HepG2 (cell line): ENCODE results near the gene TNFRSF6B. TPM values are rescaled to one million over a fixed set of nuclear protein-coding genes. Genes with fewer than 3 reads are reported as not detected.

Experiments
- CCAR2 ChIP-seq: fragments of 200-400 bp; formaldehyde crosslinking; optimal IDR thresholded peaks from 2 replicates; pipeline ENCODE3; 2018; ENCODE audit warnings: low read depth, mild to moderate bottlenecking, low read length, moderate library complexity
- CREBL2 ChIP-seq: sonication (generic); formaldehyde crosslinking; IDR thresholded peaks from 2 replicates; pipeline ENCODE4 v1.8.1; 2023; ENCODE audit warnings: missing genetic modification reagents, mild to moderate bottlenecking, borderline replicate concordance
- HNF4G ChIP-seq, 2 experiments: sonication (generic) in 1 of 2; formaldehyde crosslinking in 1 of 2; IDR thresholded peaks; 2 replicates each; pipeline versions ENCODE4 v1.4.0 to v1.6.1; 2011 to 2020; ENCODE audit warnings: borderline replicate concordance in 2 of 2, low read depth in 2 of 2, mild to moderate bottlenecking in 2 of 2, low read length in 1 of 2, missing genetic modification reagents in 1 of 2, moderate library complexity in 1 of 2
- HOXA9 ChIP-seq: sonication (generic); formaldehyde crosslinking; IDR thresholded peaks from 2 replicates; pipeline ENCODE4 v1.8.1; 2022; ENCODE audit warnings: missing genetic modification reagents, mild to moderate bottlenecking, moderate library complexity, borderline replicate concordance
- MAZ ChIP-seq, 2 experiments: sonication (generic) in 1 of 2; formaldehyde crosslinking in 1 of 2; IDR thresholded peaks; 2 replicates each; pipeline versions ENCODE4 v1.5.0 to v1.6.1; 2012 to 2020; ENCODE audit warnings: low read depth in 2 of 2, mild to moderate bottlenecking in 2 of 2, borderline replicate concordance in 1 of 2, improper control_type of control experiment in 1 of 2, low read length in 1 of 2, missing genetic modification reagents in 1 of 2, moderate library complexity in 1 of 2
- NAIF1 ChIP-seq: sonication (generic); formaldehyde crosslinking; IDR thresholded peaks from 2 replicates; pipeline ENCODE4 v1.5.0; 2020; ENCODE audit warnings: mild to moderate bottlenecking, missing genetic modification reagents, borderline replicate concordance
- NR2F2 ChIP-seq: IDR thresholded peaks from 2 replicates; pipeline ENCODE4 v1.6.1; 2012; ENCODE audit warnings: low read depth, inconsistent platforms, borderline replicate concordance
- RAD51 ChIP-seq: fragments of 450-650 bp; IDR thresholded peaks from 2 replicates; pipeline ENCODE4 v1.6.1; 2016; ENCODE audit warnings: borderline replicate concordance
- RARA ChIP-seq: IDR thresholded peaks from 2 replicates; pipeline ENCODE4 v1.6.1; 2016; ENCODE audit warnings: missing genetic modification reagents, missing compliant biosample characterization
- RNF2 ChIP-seq: fragments of 450-650 bp; conservative IDR thresholded peaks from 2 replicates; pipeline ENCODE4 v1.6.1; 2016; ENCODE audit warnings: low read depth
- SALL2 ChIP-seq: sonication (generic); formaldehyde crosslinking; IDR thresholded peaks from 2 replicates; pipeline ENCODE4 v1.8.1; 2023; ENCODE audit warnings: mild to moderate bottlenecking, missing genetic modification reagents, inconsistent platforms
- SMYD3 ChIP-seq: sonication (generic); formaldehyde crosslinking; IDR thresholded peaks from 2 replicates; pipeline ENCODE4 v1.8.1; 2023; ENCODE audit warnings: mild to moderate bottlenecking, missing genetic modification reagents
- ZBTB7A ChIP-seq: sonication (generic); formaldehyde crosslinking; IDR thresholded peaks from 2 replicates; pipeline ENCODE4 v1.8.0; 2022; ENCODE audit warnings: mild to moderate bottlenecking, missing genetic modification reagents
- ZFYVE20 ChIP-seq: sonication (generic); formaldehyde crosslinking; IDR thresholded peaks from 2 replicates; pipeline ENCODE4 v1.8.0; 2023; ENCODE audit warnings: low read depth, mild to moderate bottlenecking, moderate library complexity, missing genetic modification reagents, borderline replicate concordance
- ZNF20 ChIP-seq: sonication (generic); formaldehyde crosslinking; IDR thresholded peaks from 2 replicates; pipeline ENCODE4 v1.4.0; 2020; ENCODE audit warnings: mild to moderate bottlenecking, moderate library complexity, missing genetic modification reagents
- ZNF232 ChIP-seq: sonication (generic); formaldehyde crosslinking; IDR thresholded peaks from 2 replicates; pipeline ENCODE4 v1.4.0; 2020; ENCODE audit warnings: missing genetic modification reagents, borderline replicate concordance
- ZNF253 ChIP-seq: sonication (generic); formaldehyde crosslinking; IDR thresholded peaks from 2 replicates; pipeline ENCODE4 v1.8.0; 2022; ENCODE audit warnings: mild to moderate bottlenecking, missing genetic modification reagents, borderline replicate concordance
- ZNF550 ChIP-seq: sonication (generic); formaldehyde crosslinking; IDR thresholded peaks from 2 replicates; pipeline ENCODE4 v1.4.0; 2020; ENCODE audit warnings: mild to moderate bottlenecking, missing genetic modification reagents, borderline replicate concordance
- ZNF720 ChIP-seq: sonication (generic); formaldehyde crosslinking; IDR thresholded peaks from 2 replicates; pipeline ENCODE4 v1.4.0; 2020; ENCODE audit warnings: missing genetic modification reagents
- ZNF782 ChIP-seq: sonication (generic); formaldehyde crosslinking; IDR thresholded peaks from 2 replicates; pipeline ENCODE4 v1.4.0; 2020; ENCODE audit warnings: missing genetic modification reagents, mild to moderate bottlenecking, borderline replicate concordance
- ZNF788 ChIP-seq: sonication (generic); formaldehyde crosslinking; IDR thresholded peaks from 2 replicates; pipeline ENCODE4 v1.5.0; 2020; ENCODE audit warnings: mild to moderate bottlenecking, missing genetic modification reagents, borderline replicate concordance
- ZSCAN21 ChIP-seq: sonication (generic); formaldehyde crosslinking; IDR thresholded peaks from 2 replicates; pipeline ENCODE4 v1.8.0; 2022; ENCODE audit warnings: mild to moderate bottlenecking, missing genetic modification reagents, moderate library complexity, borderline replicate concordance
- polyA plus RNA-seq, 8 experiments: library from polyadenylated mRNA; depleted of rRNA in 3 of 8; stranded (reverse) in 7 of 8; unstranded in 1 of 8; fragments of >200 nt; fragmentation: Illumina TruSeq in 4 of 8; extraction: Trizol in 4 of 8; gene quantifications; 2 replicates each; pipeline versions ENCODE4 v1.2.1 to v1.2.3, GENCODE V29; 2011 to 2016; ENCODE audit warnings: low read depth in 4 of 8, missing spikeins in 1 of 8, mixed read lengths in 1 of 8; ENCODE audit not compliant: insufficient read depth in 1 of 8
- total RNA-seq, 5 experiments: library from RNA; depleted of rRNA; stranded (reverse); fragments of >200 nt; fragmentation: Illumina TruSeq; extraction: Trizol; gene quantifications; 2 replicates each; pipeline ENCODE4 v1.2.3, GENCODE V29; 2016; ENCODE audit warnings: low read depth in 1 of 5
- TF ChIP-seq, protein P1 (sequence below): sonication (generic); formaldehyde crosslinking; IDR thresholded peaks from 2 replicates; pipeline ENCODE4 v1.4.0; 2020; ENCODE audit warnings: low read depth, missing genetic modification reagents
- TF ChIP-seq, protein P2 (sequence below): sonication (generic); formaldehyde crosslinking; IDR thresholded peaks from 2 replicates; pipeline ENCODE4 v1.4.0; 2020; ENCODE audit warnings: missing genetic modification reagents

The TNFRSF6B gene
- total and polyA plus RNA-seq, 2 of the 13 experiments (the other 11 are each of a cell fraction or from before 2014, with no cell fraction given) = 0.24 TPM; not detected in 1

GRCh38 chr20:63736893-63737694 is 40.6 kb downstream of the TNFRSF6B start (continued):
- TF ChIP-seq ZNF550 (CRISPR knock-in tag) = no peak
- no peak for TF ChIP-seq RAD51
- TF ChIP-seq ZNF782 = peak; percentile 63
- no peak for TF ChIP-seq ZNF232 (CRISPR knock-in tag)
- no peak for TF ChIP-seq HOXA9 (CRISPR knock-in tag)
- TF ChIP-seq, protein P1, sequence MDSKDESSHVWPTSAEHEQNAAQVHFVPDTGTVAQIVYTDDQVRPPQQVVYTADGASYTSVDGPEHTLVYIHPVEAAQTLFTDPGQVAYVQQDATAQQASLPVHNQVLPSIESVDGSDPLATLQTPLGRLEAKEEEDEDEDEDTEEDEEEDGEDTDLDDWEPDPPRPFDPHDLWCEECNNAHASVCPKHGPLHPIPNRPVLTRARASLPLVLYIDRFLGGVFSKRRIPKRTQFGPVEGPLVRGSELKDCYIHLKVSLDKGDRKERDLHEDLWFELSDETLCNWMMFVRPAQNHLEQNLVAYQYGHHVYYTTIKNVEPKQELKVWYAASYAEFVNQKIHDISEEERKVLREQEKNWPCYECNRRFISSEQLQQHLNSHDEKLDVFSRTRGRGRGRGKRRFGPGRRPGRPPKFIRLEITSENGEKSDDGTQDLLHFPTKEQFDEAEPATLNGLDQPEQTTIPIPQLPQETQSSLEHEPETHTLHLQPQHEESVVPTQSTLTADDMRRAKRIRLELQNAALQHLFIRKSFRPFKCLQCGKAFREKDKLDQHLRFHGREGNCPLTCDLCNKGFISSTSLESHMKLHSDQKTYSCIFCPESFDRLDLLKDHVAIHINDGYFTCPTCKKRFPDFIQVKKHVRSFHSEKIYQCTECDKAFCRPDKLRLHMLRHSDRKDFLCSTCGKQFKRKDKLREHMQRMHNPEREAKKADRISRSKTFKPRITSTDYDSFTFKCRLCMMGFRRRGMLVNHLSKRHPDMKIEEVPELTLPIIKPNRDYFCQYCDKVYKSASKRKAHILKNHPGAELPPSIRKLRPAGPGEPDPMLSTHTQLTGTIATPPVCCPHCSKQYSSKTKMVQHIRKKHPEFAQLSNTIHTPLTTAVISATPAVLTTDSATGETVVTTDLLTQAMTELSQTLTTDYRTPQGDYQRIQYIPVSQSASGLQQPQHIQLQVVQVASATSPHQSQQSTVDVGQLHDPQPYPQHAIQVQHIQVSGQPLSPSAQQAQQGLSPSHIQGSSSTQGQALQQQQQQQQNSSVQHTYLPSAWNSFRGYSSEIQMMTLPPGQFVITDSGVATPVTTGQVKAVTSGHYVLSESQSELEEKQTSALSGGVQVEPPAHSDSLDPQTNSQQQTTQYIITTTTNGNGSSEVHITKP (CRISPR knock-in tag) = no peak
- TF ChIP-seq, protein P2, sequence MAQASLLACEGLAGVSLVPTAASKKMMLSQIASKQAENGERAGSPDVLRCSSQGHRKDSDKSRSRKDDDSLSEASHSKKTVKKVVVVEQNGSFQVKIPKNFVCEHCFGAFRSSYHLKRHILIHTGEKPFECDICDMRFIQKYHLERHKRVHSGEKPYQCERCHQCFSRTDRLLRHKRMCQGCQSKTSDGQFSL (CRISPR knock-in tag) = no peak; the same call in 1 of the 2 replicates
- no peak for TF ChIP-seq HNF4G (IDR thresholded peaks at IDR 0.05; ENCODE audit: borderline replicate concordance, low read depth, low read length)
- TF ChIP-seq HNF4G (CRISPR knock-in tag; IDR thresholded peaks at IDR 0.05; ENCODE audit: borderline replicate concordance, low read depth) = no peak; the same call in 1 of the 2 replicates
- no peak; the same call in 1 of the 2 replicates for TF ChIP-seq ZSCAN21
- TF ChIP-seq ZNF253 = 0 out of 2 replicates have a peak, but pooled peaks have one; percentile 86
- no peak for TF ChIP-seq RARA (CRISPR knock-in tag)
- no peak for TF ChIP-seq CCAR2
- peak; percentile 66; the same call in 1 of the 2 replicates for TF ChIP-seq ZNF20 (CRISPR knock-in tag)
- TF ChIP-seq NR2F2 = peak; percentile 46; the same call in 1 of the 2 replicates
- TF ChIP-seq MAZ (IDR thresholded peaks at IDR 0.05; ENCODE audit: borderline replicate concordance, low read depth, low read length) = no peak
- peak; percentile 6; the same call in 1 of the 2 replicates for TF ChIP-seq MAZ (CRISPR knock-in tag; IDR thresholded peaks at IDR 0.05; ENCODE audit: low read depth)
- peak; percentile 80; the same call in 1 of the 2 replicates for TF ChIP-seq ZFYVE20 (CRISPR knock-in tag)
- TF ChIP-seq CREBL2 (CRISPR knock-in tag) = no peak
- peak; percentile 88; the same call in 1 of the 2 replicates for TF ChIP-seq ZBTB7A (CRISPR knock-in tag)
- TF ChIP-seq RNF2 = no peak; the same call in 1 of the 2 replicates
- TF ChIP-seq ZNF720 (CRISPR knock-in tag) = no peak
- no peak for TF ChIP-seq SALL2 (CRISPR knock-in tag)
- no peak for TF ChIP-seq SMYD3 (CRISPR knock-in tag)
- peak; percentile 83; the same call in 1 of the 2 replicates for TF ChIP-seq ZNF788 (CRISPR knock-in tag)
- no peak for TF ChIP-seq NAIF1 (CRISPR knock-in tag)
